GM12891 (cell line): Measurements from ENCODE around the gene MYL6B.

Source experiments
- POLR2A ChIP-seq: IDR thresholded peaks from 2 replicates; pipeline ENCODE4 v1.6.1; 2011; ENCODE audit warnings: low read depth, low read length, control low read depth
- POLR2AphosphoS5 ChIP-seq: IDR thresholded peaks from 2 replicates; pipeline ENCODE4 v1.6.1; 2011; ENCODE audit warnings: low read depth, low read length, control low read depth
- TAF1 ChIP-seq: IDR thresholded peaks from 2 replicates; pipeline ENCODE4 v1.6.1; 2011; ENCODE audit warnings: low read depth, low read length, control low read depth

GRCh38 chr12:56186957-56187356 lies 34.6 kb downstream of the MYL6B start:
- TF ChIP-seq TAF1 (no peak), POLR2A (no peak), POLR2AphosphoS5 (no peak)
